ENCODE results near the gene SRCIN1.
A peak's percentile ranks its signal among the peaks of the same experiment; 100 is the strongest.
"Not testable (repeated sequence)": the region's sequence is repeated elsewhere in the genome, so short reads cannot be mapped to it uniquely, and the experiment has no call there.

The SRCIN1 gene

GRCh38 chr17:38543403-38544174, 62.2 kb downstream of the SRCIN1 start:
- DNase-seq, result peak; percentile 32

- DNase-seq, result no peak
Measured at GRCh38 chr17:38542286-38542685, 63.5 kb downstream of the SRCIN1 start.

GRCh38 chr17:38541281-38541680, 64.5 kb downstream of the SRCIN1 start:
- DNase-seq, result peak; percentile 39

GRCh38 chr17:38540514-38541045, 65.2 kb downstream of the SRCIN1 start:
- DNase-seq, result no peak

GRCh38 chr17:38539386-38539785, 66.4 kb downstream of the SRCIN1 start:
- peak; percentile 80 for DNase-seq

- DNase-seq, result peak; percentile 56
Measured at GRCh38 chr17:38538906-38539305, 66.8 kb downstream of the SRCIN1 start.

GRCh38 chr17:38536661-38537060, 69.1 kb downstream of the SRCIN1 start:
- DNase-seq, result no peak

GRCh38 chr17:38535886-38536285, 69.9 kb downstream of the SRCIN1 start:
- DNase-seq, result no peak

- no peak for DNase-seq
Measured at GRCh38 chr17:38534498-38534885, 71.3 kb downstream of the SRCIN1 start.

- no peak for DNase-seq
Measured at GRCh38 chr17:38533866-38534497, 71.8 kb downstream of the SRCIN1 start.

- DNase-seq, result no peak
Measured at GRCh38 chr17:38533241-38533640, 72.5 kb downstream of the SRCIN1 start.

- no peak for DNase-seq
Measured at GRCh38 chr17:38532451-38532850, 73.3 kb downstream of the SRCIN1 start.

GRCh38 chr17:38531761-38532160, 74.0 kb downstream of the SRCIN1 start:
- not testable (repeated sequence) for DNase-seq

- not testable (repeated sequence) for DNase-seq
Measured at GRCh38 chr17:38530856-38531255, 74.9 kb downstream of the SRCIN1 start.

GRCh38 chr17:38528141-38528540, 77.6 kb downstream of the SRCIN1 start:
- not testable (repeated sequence) for DNase-seq

GRCh38 chr17:38526526-38526925, 79.2 kb downstream of the SRCIN1 start:
- DNase-seq, result not testable (repeated sequence)

GRCh38 chr17:38512473-38513058, 93.2 kb downstream of the SRCIN1 start:
- DNase-seq, result no peak

GRCh38 chr17:38511150-38512108, 94.3 kb downstream of the SRCIN1 start:
- no peak for DNase-seq

- DNase-seq, result peak; percentile 49
Measured at GRCh38 chr17:38510421-38511149, 95.2 kb downstream of the SRCIN1 start.

- DNase-seq, result no peak
Measured at GRCh38 chr17:38509772-38510420, 95.9 kb downstream of the SRCIN1 start.
